Nucleus accumbens (tissue), 56 donors: ENCODE data around the gene ACACB.
"Not testable (repeated sequence)": the region's sequence is repeated elsewhere in the genome, so short reads cannot be mapped to it uniquely, and the experiment has no call there.

ENCODE experiments used
- DNase-seq, 56 donors: peaks; one replicate each; lab custom pipeline; 2025; lab: John Stamatoyannopoulos, UW

Gene ACACB

GRCh38 chr12:109139360-109139759, 23.0 kb downstream of the ACACB start:
- DNase-seq = no peak

DNA sequence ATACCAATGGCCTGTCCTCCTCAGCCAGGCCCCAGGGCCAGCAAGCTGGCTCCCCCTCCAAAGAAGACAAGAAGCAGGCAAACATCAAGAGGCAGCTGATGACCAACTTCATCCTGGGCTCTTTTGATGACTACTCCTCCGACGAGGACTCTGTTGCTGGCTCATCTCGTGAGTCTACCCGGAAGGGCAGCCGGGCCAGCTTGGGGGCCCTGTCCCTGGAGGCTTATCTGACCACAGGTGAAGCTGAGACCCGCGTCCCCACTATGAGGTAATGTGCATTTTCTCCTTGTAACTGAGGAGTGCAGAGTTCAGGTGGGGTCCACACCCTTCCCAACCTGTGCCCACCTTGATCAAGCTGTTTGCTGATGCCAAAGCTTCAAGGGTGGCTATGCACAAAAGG, 23.4 kb downstream of the ACACB start:
- no peak for DNase-seq

DNA sequence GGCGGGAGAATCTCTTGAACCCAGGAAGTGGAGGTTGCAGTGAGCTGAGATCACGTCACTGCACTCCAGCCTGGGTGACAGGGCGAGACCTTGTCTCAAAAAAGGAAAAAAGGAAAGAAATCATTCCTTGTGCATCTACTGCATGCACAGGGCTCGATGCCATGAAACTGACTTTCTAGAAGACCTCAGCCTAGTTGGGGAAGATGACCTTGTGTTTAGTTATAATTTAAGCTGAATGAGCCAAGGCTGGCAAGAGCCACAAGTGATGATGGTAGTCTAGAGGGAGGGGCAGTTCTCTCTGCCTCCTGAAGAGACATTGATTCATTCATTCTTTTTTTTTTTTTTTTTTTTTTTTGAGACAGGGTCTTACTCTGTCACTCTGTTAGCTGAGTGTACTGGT, 24.2 kb downstream of the ACACB start:
- no peak for DNase-seq

DNA sequence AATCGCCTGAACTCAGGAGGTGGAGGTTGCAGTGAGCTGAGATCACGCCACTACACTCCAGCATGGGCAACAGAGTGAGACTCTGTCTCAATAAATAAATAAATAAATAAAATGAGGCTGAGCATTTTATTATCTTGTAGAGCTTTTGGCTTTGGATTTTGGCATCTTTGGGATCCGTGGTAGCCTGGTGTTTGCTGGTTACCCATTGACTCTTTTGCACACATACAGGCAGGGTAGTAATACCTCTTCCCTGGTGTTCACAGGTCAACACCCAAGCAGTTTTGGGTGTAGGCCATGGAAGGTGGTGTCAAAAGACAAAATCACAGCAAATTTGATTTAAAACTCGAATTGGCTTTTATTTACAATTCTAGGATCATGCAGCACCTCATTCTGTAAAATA, 27.8 kb downstream of the ACACB start:
- no peak for DNase-seq

DNA sequence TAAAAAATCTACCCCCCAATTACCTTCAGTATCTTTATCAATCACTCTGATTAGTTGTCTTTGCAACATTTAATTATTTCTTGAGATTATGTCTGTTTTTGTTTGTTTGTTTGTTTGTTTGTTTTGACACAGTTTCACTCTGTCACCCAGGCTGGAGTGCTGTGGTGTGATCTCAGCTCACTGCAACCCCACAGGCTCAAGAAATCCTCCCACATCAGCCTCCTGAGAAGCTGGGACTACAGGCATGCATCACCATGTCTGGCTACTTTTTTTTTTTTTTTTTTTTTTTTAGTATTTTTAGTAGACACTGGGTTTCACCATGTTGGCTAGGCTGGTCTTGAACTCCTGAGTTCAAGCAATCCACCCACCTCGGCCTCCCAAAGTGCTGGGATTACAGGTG, 30.7 kb downstream of the ACACB start:
- not testable (repeated sequence) for DNase-seq

- peak in 3 of 56 donors; percentile 3 to 23 (median 7) for DNase-seq
Observed at GRCh38 chr12:109147954-109148353, 31.6 kb downstream of the ACACB start.

DNA sequence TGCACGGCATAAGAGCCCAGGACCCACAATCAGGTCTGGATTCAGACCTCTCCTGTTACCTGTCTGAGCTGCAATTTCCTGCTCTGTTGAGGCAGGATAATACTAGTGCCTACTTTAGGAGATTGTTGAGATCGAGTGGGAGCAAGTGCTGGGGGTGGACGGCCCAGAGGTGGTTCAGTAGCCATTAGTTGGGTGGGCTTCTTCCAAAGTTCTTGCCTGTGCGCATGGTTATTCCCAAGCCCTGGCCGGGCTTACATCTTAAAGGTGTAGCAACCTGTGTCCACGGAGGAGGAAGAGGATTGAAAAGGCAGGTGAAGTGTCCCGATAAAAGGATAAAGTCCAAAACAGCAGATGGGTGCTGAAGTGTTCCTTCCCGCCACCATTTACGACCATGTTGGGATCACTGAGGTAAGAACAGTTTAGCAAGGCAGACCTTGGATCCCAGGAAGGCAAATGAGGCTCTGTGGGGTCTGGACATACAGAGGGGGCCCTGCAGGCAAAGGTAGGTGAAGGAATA, 33.8 kb downstream of the ACACB start:
- no peak for DNase-seq

DNA sequence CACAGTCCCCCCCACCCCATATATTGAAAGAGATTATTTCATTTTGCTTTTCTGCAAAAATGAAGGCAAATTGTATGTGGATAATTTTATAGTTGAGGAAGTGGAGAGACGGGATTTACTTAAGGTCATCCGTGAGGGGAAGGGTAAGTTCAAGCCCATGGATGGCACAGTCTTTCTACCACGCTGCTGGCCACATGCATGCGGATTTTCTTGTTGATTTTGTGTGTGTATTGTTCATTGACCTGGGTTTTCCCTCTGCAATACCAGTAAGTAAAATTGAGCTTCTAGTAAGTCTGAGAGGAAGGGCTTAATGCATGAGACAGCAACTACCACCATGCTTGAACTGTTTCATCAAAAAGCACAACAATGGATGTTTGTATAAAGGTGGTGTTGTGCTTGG, 35.1 kb downstream of the ACACB start:
- no peak for DNase-seq

DNA sequence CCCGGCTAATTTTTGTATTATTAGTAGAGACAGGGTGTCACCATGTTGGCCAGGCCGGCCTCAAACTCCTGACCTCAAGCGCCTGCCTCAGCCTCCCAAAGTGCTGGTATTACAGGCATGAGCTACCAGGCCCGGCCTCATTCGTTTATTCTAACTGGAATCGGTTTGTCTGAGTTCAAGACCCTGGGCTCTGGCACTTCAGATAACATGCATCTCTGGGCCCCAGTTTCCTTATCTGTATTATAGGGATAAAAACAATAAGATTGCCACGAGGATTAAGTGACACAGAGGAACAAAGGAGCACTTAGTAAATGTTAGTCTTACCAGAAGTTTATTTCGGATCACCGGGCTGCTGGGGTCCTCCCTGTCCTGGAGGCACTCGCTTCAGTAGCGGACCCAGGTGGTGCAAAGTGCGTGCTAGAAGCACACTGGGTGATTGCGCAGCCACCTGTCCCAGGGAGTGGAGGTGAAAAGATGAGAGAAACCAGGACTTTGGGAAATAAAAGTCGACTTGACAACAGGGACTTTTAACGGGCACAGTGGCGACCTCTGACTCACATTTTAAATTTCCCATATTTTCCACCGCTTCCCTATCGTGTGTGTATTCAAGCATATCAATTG, 37.5 kb downstream of the ACACB start:
- peak in 2 of 56 donors; percentile 21 to 35 for DNase-seq

GRCh38 chr12:109154451-109155438, 38.4 kb downstream of the ACACB start:
- DNase-seq = peak in 54 of 56 donors; percentile 23 to 87 (median 74)

DNA sequence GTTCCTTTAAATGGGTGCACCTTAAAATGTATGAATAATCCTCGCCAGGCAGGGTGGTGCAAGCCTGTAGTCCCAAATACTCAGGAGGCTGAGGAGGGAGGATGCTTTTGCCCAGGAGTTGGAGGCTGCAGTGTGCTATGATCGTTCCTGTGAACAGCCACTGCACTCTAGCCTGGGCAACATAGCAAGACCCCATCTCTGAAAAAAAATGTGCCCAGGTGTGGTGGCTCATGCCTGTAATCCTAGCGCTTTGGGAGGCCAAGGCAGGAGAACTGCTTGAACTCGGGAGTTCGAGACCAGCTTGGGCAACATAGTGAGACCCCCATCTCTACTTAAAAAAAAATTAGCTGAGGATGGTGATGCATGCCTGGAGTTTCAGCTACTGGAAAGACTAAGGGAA, 39.6 kb downstream of the ACACB start:
- DNase-seq = no peak

GRCh38 chr12:109156586-109156985, 40.2 kb downstream of the ACACB start:
- DNase-seq = no peak

GRCh38 chr12:109157986-109158385, 41.6 kb downstream of the ACACB start:
- no peak for DNase-seq

DNA sequence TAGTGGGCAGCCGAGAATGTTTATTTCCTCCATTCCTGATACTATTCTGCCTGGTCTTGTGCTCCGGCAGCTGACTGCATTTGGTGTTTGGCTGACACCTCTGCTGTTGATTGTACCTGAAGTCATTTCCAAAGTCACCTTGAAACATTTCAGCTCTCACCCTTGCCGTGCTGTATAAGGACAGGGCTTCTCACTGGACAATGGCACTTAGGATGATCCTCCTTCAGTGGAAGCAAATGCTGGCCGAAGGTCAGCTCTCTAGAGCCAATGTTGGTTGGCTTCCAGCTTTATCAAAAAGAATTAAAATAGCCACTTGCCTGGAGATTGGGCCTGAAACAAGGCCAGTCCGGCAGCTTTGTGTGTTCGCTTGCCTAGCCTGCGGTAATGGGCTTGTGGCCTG, 44.0 kb downstream of the ACACB start:
- DNase-seq = no peak

DNA sequence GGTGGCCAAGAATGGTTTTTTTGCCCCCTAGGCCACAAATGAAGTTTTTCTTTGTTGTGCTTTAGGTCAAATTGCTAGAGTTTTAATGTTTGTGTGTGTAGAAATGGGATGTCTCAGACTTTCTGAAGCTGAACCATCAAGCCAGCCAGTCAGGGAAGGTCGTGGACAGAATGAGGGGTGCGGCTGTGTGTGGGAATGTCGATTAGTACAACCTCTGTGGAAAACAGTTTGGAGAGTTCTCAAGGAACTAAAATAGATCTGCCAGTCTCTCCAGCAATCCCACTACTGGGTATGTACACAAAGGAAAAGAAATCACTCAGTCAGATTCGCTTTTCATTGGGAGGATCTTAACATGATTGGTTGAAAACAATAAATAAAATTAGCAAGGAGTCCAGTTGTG, 44.5 kb downstream of the ACACB start:
- DNase-seq = no peak

GRCh38 chr12:109162551-109162950, 46.2 kb downstream of the ACACB start:
- no peak for DNase-seq

DNA sequence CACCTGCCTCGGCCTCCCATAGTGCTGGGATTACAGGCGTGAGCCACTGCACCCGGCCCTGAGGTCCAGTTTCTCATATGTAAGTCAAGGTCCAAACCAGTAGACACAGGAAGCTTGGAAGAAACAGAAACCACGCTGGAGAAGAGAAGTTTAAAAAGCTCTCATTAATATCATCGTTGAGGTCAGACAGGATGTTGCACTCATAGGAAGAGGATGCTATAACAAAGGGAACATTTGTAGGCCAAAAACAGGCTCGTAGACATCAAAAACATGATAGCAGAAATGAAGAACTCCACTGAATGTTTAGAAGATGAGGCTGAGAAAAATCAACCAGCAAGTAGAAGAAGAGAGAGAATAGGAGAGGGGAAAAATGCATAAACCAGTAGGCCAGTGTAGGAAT, 46.8 kb downstream of the ACACB start:
- no peak for DNase-seq

GRCh38 chr12:109165599-109165998, 49.2 kb downstream of the ACACB start:
- no peak for DNase-seq

- no peak for DNase-seq
Observed at GRCh38 chr12:109166371-109166770, 50.0 kb downstream of the ACACB start.

- no peak for DNase-seq
Observed at GRCh38 chr12:109167781-109168180, 51.4 kb downstream of the ACACB start.

GRCh38 chr12:109169262-109169661, 52.9 kb downstream of the ACACB start:
- DNase-seq = no peak

- DNase-seq = no peak
Observed at GRCh38 chr12:109169686-109170085, 53.3 kb downstream of the ACACB start.
